ENCODE measurements around the gene C5AR1.

- TF ChIP-seq CTCF (conservative IDR thresholded peaks at IDR 0.05; ENCODE audit: low read depth, low read length) (no peak), EZH2 (IDR thresholded peaks at IDR 0.05; ENCODE audit: borderline replicate concordance, low read depth, low read length, poor library complexity, severe bottlenecking) (no peak)
These were observed 33.6 kb downstream of the C5AR1 start for GRCh38 chr19:47343194-47343802.
